ENCODE data around the gene VSIG10L2.

Gene VSIG10L2

GRCh38 chr11:125975634-125976033 lies 29.8 kb downstream of the VSIG10L2 start:
- Histone ChIP-seq H3K27ac (no peak overlapping the region), H3K27me3 (no peaks in the 10 kb centered on the region), H3K36me3 (no peaks in the 10 kb centered on the region), H3K9me3 (no peaks in the 10 kb centered on the region), H3K4me1 (peaks cover 0 to 5% (median 0%) of the 10 kb centered on the region in 4 donors), H3K4me3 (no peak overlapping the region)
- intact Hi-C loops (cut with DNase I; ENCODE audit: low total_unique reads), result no loop called here
- no peak for TF ChIP-seq CTCF (IDR thresholded peaks at IDR 0.05)
- DNase-seq, result no peak

- H3K27me3 ChIP-seq, result no peaks in the 10 kb centered on the region
- intact Hi-C loops (cut with DNase I; ENCODE audit: low total_unique reads), result no loop called here
- peaks cover 0 to 5% (median 0%) of the 10 kb centered on the region in 4 donors for H3K4me1 ChIP-seq
- no peak overlapping the region for H3K27ac ChIP-seq
- no peak overlapping the region for H3K4me3 ChIP-seq
- no peak for TF ChIP-seq CTCF (IDR thresholded peaks at IDR 0.05)
- no peaks in the 10 kb centered on the region for H3K9me3 ChIP-seq
- no peaks in the 10 kb centered on the region for H3K36me3 ChIP-seq
- no peak for DNase-seq
Observed at GRCh38 chr11:125976156-125976555, 30.3 kb downstream of the VSIG10L2 start.

GRCh38 chr11:125977333-125977732 lies 31.5 kb downstream of the VSIG10L2 start:
- Histone ChIP-seq H3K27ac (no peak overlapping the region), H3K4me1 (peaks cover 0 to 5% (median 0%) of the 10 kb centered on the region in 4 donors), H3K27me3 (no peaks in the 10 kb centered on the region), H3K36me3 (no peaks in the 10 kb centered on the region), H3K9me3 (no peaks in the 10 kb centered on the region), H3K4me3 (no peak overlapping the region)
- DNase-seq, result no peak
- no peak for TF ChIP-seq CTCF (IDR thresholded peaks at IDR 0.05)
- intact Hi-C loops (cut with DNase I; ENCODE audit: low total_unique reads), result no loop called here

GRCh38 chr11:125978181-125978716 lies 32.4 kb downstream of the VSIG10L2 start:
- no peak for DNase-seq
- H3K36me3 ChIP-seq, result no peaks in the 10 kb centered on the region
- H3K4me3 ChIP-seq, result no peak overlapping the region
- H3K9me3 ChIP-seq, result no peaks in the 10 kb centered on the region
- H3K4me1 ChIP-seq, result peaks cover 0 to 5% (median 0%) of the 10 kb centered on the region in 4 donors
- H3K27me3 ChIP-seq, result no peaks in the 10 kb centered on the region
- TF ChIP-seq CTCF (IDR thresholded peaks at IDR 0.05), result no peak
- H3K27ac ChIP-seq, result no peak overlapping the region
- intact Hi-C loops (cut with DNase I; ENCODE audit: low total_unique reads), result no loop called here

- Histone ChIP-seq H3K4me3 (no peak overlapping the region), H3K9me3 (no peaks in the 10 kb centered on the region), H3K27ac (no peak overlapping the region), H3K36me3 (no peaks in the 10 kb centered on the region), H3K27me3 (no peaks in the 10 kb centered on the region), H3K4me1 (peaks cover 0 to 5% (median 0%) of the 10 kb centered on the region in 4 donors)
- no peak for TF ChIP-seq CTCF (IDR thresholded peaks at IDR 0.05)
- DNase-seq, result no peak
- intact Hi-C loops (cut with DNase I; ENCODE audit: low total_unique reads), result no loop called here
Observed at GRCh38 chr11:125978778-125979407, 33.0 kb downstream of the VSIG10L2 start.

Data from tibial artery (tissue), 4 donors.